Liver (tissue), 3 donors: ENCODE measurements around the gene PLA2G4D.

ENCODE experiments used
- CTCF ChIP-seq: fragments of 150-350 bp; IDR thresholded peaks from 2 replicates; pipeline ENCODE4 v1.5.1; 2017; ENCODE audit warnings: improper control_type of control experiment, low read depth, low read length; ENCODE audit not compliant: missing input control
- TAF1 ChIP-seq: conservative IDR thresholded peaks from 2 replicates; pipeline ENCODE4 v1.6.1; 2016; ENCODE audit warnings: antibody characterized with exemption, mild to moderate bottlenecking
- TF ChIP-seq, protein P1 (sequence below): IDR thresholded peaks from 2 replicates; pipeline ENCODE4 v1.6.1; 2016; ENCODE audit warnings: antibody characterized with exemption, mild to moderate bottlenecking
- donor health status: healthy.
- donor health status: healthy.

DNA sequence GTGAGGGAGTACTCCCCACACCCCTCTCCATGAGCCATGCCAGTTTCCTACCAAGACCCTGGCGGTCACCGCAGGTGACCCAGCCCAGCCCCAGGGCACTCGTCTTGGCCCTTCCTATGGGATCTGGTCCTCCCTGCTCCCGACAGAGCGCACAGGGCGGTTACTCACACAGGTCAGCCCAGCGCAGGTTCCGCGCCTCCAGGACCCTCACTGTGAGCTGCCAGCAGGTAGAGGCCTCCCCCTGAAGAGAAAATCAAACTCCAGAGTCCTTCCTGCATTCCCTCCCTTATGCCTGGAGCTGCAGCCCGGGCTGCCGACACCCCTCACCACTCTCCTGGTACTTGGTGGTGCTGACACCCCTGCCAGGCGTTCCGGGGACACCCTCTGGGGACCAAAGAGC is 6.9 kb downstream of the PLA2G4D start:
- TF ChIP-seq, protein P1, sequence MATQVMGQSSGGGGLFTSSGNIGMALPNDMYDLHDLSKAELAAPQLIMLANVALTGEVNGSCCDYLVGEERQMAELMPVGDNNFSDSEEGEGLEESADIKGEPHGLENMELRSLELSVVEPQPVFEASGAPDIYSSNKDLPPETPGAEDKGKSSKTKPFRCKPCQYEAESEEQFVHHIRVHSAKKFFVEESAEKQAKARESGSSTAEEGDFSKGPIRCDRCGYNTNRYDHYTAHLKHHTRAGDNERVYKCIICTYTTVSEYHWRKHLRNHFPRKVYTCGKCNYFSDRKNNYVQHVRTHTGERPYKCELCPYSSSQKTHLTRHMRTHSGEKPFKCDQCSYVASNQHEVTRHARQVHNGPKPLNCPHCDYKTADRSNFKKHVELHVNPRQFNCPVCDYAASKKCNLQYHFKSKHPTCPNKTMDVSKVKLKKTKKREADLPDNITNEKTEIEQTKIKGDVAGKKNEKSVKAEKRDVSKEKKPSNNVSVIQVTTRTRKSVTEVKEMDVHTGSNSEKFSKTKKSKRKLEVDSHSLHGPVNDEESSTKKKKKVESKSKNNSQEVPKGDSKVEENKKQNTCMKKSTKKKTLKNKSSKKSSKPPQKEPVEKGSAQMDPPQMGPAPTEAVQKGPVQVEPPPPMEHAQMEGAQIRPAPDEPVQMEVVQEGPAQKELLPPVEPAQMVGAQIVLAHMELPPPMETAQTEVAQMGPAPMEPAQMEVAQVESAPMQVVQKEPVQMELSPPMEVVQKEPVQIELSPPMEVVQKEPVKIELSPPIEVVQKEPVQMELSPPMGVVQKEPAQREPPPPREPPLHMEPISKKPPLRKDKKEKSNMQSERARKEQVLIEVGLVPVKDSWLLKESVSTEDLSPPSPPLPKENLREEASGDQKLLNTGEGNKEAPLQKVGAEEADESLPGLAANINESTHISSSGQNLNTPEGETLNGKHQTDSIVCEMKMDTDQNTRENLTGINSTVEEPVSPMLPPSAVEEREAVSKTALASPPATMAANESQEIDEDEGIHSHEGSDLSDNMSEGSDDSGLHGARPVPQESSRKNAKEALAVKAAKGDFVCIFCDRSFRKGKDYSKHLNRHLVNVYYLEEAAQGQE, result no peak
- TF ChIP-seq CTCF, result no peak
- no peak for TF ChIP-seq TAF1
